Ovary (tissue), 3 donors: Measurements from ENCODE around the gene APBB1IP.

Experiments
- POLR2A ChIP-seq: fragments of 450-650 bp; IDR thresholded peaks from one replicate; pipeline ENCODE4 v1.6.1; 2017; ENCODE audit warnings: antibody characterized with exemption, mild to moderate bottlenecking, moderate library complexity
- TF ChIP-seq, protein P1 (sequence below), 3 donors: fragments of 450-650 bp in 2 of 3; fragments of 200-600 bp in 1 of 3; IDR thresholded peaks; one replicate each; pipeline versions ENCODE4 v1.5.1 to v1.8.0; 2016 to 2022; ENCODE audit warnings: antibody characterized with exemption in 3 of 3, mild to moderate bottlenecking in 1 of 3
- donor health status: DM: no; HTN: no; CAD: no.

DNA sequence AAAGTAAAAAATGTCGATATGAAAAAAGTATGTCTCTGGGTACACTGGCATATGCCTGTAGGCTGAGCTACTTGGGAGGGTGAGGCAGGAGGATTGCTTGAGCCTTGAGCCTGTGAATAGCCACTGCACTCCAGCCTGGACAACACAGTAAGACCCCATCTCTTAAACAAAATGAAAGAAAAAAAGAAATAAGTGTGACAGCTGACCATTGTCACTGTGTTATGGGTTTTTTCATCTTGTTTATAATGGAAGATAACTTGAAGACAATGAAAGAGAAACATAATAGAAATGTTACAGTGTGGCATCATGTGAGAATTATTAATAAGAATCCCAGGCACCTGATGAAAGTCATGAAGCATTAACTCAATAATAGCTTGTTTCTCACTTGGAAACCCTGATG is 75.0 kb downstream of the APBB1IP start:
- TF ChIP-seq, protein P1, sequence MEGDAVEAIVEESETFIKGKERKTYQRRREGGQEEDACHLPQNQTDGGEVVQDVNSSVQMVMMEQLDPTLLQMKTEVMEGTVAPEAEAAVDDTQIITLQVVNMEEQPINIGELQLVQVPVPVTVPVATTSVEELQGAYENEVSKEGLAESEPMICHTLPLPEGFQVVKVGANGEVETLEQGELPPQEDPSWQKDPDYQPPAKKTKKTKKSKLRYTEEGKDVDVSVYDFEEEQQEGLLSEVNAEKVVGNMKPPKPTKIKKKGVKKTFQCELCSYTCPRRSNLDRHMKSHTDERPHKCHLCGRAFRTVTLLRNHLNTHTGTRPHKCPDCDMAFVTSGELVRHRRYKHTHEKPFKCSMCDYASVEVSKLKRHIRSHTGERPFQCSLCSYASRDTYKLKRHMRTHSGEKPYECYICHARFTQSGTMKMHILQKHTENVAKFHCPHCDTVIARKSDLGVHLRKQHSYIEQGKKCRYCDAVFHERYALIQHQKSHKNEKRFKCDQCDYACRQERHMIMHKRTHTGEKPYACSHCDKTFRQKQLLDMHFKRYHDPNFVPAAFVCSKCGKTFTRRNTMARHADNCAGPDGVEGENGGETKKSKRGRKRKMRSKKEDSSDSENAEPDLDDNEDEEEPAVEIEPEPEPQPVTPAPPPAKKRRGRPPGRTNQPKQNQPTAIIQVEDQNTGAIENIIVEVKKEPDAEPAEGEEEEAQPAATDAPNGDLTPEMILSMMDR (IDR thresholded peaks at IDR 0.05), result no peak
- TF ChIP-seq POLR2A, result no peak
